ENCODE measurements around the gene ZBTB24.
A peak's percentile ranks its signal among the peaks of the same experiment; 100 is the strongest.
"Not testable (repeated sequence)": the region's sequence is repeated elsewhere in the genome, so short reads cannot be mapped to it uniquely, and the experiment has no call there.

Gene ZBTB24

GRCh38 chr6:109467696-109468095 lies 15.3 kb downstream of the ZBTB24 start:
- no peak for DNase-seq

DNA sequence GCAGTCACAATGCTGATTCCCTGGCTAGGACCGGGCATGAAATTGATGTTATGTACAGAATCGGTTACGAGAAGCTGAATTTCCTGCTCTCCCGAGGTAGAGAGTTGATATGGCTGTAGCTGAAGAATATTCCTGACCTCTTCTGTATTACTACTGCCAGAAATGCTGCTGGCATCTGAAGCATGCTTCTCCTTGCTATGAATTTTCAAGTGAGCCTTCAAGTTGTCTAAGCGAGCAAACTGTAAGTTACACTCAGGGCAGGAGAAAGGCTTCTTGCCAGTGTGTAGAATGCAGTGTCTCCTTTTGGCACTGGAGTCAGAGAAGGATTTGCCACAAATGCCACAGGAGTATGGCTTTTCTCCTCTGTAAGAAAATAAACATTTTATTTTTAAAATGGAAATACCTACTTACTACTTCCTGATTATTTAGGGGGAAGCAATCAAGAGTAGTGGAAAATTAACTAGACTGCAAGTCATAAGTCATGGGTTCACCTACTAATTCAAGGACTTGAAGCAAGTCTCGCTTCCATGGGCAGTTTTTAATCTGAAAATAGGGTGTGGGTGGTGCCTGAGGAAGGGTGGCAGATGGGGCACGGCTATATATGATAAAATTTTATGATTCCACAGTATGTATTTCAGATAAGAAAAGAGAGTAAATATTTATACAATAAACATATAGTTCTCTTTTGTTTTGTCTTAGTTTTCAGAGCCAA lies 16.7 kb downstream of the ZBTB24 start:
- DNase-seq = no peak

DNA sequence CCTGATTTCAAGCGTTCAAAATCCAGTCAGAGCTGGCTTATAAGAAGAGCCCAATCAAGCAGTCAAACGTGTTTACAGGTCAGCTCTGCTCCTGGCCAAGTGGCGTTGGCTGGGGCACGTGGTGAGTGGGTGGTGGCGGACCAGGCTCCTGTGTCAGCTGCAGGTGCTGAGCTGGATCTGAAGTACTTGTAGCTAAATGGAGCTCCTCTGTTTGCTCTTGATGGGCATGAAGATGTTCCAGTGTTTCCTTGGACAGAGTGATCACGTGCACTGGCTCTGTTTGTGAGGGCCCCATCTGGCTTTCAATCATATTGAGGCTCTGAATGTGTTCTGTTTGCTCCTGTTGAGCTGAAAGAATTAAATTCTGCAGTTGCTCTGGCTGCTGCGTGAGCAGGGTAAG lies 17.2 kb downstream of the ZBTB24 start:
- DNase-seq = no peak

- DNase-seq = no peak
Measured at GRCh38 chr6:109461733-109462526, 21.1 kb downstream of the ZBTB24 start.

DNA sequence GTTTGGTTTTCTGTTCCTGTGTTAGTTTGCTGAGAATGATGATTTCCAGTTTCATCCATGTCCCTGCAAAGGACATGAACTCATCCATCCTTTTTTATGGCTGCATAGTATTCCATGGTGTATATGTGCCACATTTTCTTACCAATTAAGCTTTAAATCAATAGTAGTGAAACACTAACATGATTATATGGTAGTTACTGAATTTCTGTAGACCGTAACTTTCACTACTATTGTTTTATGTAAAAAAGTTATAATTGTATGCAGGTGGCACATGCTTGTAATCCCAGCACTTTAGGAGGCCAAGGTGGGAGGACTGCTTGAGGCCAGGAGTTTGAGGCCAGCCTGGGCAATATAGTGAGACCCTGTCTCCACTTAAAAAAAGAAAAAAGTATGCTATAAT lies 21.8 kb downstream of the ZBTB24 start:
- not testable (repeated sequence) for DNase-seq

DNA sequence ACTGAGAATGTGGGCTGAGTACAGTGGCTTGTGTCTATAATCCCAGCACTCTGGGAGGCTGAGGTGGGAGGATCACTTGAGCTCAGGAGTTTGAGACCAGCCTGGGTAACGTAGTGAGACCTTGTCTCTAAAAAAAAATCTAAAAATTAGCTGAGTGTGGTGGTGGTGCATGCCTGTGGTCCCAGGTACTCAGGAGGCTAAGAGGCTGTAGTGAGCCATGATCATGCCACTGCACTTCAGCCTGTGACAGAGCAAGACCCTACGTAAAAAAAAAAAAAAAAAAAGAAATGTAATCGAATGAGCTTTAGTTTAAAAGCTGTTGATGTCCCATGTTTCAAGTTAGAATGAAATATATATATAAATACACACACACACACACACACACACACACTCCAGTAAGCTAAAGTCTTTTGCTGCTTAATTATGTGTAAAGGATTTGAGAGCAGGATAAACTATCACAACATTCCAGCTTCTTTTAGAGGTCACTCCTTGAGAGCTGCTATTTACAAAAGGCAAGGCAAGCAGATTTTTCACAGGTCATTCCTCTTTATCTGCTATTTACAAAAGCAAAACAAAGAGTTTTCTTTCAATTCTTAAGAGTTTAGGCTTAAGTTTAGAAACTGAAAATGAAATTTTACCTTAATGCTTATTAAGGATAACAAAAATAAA lies 22.7 kb downstream of the ZBTB24 start:
- no peak for DNase-seq

GRCh38 chr6:109458774-109459531 lies 24.1 kb downstream of the ZBTB24 start:
- peak; percentile 60 for DNase-seq

- DNase-seq = no peak
Measured at GRCh38 chr6:109457562-109457996, 25.4 kb downstream of the ZBTB24 start.

DNA sequence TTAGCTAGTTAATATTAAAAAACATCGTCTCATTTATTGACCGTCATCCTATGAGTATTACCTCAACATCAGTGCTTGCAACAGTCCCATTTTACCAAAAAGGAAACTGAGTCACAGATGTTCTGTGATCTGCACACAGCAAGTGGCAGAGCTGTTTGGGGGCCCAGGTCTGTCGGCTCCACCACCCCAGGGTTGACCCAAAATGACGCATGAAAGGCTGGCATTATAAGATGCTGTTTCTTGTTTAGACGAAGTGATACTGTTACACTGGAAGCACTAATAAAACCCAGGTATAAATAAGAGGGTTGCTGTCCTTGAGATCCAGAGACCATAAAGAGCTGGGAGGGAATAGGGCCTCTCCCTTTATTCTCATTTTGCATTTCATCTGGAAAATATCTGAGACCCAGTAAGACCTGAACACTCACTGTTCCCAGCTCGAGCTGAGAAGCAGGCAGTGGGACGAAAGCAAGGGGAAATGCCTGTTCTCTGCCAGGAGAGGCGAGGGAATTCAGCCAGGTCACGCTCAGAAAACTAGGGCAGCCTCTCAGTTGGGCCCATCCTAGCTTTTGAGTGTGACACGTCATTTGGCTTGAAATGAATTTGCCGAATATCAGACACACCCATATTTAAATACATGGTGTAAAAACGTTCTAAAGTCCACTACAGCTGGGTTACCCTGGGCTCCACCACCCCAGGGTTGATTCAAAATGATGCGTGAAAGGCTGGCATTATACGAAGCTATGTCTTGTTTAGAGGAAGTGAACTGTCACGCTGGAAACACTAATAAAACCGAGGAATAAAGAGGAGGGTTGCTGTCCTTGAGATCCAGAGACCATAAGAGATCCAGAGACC lies 26.1 kb downstream of the ZBTB24 start:
- DNase-seq = no peak

DNA sequence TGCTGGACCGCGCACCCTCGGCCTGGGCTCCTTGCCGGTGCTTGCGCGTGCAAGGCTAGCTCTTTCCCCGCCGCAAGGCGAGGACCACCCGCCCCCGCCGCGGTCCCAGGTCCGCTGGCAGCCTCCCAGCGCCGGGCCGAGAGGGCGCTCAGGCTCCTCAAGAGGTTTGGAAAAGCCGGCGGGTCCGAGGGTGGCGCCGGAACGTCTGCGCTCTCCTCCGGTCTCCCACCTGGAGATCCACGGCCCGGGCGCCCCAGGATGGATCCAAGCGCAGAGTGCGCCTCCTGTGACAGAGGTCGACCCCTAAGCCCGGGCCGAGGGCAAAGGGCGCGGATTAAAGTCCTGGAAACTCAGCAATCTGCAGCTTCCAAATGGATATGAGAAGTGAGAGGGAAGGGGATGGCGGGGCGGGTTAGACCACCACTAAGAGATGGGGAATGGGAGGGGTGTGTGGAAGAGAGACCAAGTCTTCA lies 26.9 kb downstream of the ZBTB24 start:
- DNase-seq = no peak

- DNase-seq = peak; percentile 80
Measured at GRCh38 chr6:109455437-109456110, 27.4 kb downstream of the ZBTB24 start, which contains the start of gene MICAL1. MICAL1 (minus strand) TSS chr6:109455772; CDS start chr6:109454196, 1,576 bp downstream.

DNA sequence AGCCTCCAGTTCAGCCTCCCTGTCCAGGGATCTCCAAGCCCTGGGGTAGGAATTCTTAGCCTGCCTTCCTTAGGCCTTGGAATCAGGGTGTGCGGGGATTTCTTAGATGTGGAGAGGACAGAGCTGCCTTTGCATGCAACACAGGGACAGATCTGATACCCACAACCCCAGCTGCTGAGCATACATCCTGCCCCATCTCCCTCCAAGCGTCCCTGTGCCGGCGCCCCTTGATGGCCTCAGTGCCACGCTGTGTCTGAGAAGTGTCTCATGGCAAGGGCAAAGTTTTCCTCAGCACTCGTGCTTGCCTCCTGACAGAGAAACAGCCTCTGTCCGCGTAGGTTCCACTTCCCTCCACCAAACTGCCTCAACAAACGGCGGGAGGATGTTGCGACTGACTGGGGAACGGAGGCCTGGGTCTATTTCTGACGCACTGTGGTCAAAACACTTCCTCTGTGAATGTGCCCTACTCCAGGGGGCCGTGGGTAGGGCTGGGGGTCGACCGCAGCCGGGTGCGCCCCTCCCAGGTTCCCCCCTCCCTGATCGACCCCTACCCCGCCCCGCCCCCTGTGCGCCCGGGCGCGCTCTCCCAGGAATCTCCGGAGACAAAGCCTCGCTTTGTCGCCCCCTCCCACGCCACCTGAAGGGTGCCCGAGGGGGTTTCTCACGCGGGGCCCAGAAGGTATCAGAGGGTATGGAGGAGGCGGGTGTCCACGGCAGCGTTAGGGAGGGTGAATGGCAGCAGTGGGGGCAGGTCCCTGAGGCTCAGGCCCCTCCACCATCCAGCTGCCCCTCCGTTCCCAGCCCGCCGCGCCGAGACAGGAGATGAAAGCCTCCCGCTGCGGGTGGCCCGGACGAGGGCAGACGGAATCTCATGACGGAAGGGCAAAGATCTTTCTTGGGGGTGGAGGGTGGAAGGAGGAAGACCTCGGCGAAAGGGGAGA lies 28.3 kb downstream of the ZBTB24 start:
- DNase-seq = peak; percentile 77

DNA sequence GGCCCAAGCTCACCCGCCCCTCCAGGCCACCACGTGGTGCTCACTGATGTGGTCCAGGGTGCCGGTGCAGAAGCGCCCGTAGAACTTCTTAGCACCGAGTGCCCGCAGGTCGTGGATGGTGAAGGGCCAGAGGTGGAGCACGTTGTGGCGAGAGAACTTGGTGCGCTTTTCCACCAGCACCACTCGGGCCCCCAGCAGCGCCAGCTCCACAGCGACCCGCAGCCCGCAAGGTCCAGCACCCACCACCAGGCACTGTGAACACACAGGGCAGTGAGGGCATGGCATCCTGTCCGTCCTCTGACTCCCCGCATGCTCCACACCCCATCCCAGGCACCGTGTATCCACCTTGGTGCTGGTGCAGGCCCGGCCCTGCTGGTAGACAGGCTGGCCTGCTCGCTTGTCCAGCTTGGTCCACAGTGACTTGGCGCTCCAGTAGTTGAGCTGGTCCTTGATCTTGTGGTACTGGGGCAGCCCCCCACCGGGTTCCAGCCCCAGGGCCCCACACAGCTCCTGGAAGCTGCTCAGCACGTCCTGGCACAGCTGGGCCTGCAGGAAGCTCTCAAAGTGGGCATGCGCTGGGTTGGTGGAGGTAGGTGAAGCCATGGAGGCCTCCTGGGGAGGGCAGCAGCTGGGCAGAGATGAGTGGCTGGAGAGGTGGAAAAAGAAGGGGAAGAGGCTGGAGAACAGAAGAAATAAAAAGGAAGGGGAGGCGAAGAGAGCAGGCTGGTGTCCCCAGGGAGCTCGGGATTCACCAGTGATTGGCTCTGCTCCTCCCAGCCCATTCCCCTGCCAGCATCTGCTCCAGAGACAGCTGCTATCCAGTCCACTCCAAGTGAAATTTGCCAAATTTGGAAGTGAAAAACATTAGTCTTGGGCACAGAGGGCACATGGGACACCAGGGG lies 29.2 kb downstream of the ZBTB24 start:
- DNase-seq = no peak

DNA sequence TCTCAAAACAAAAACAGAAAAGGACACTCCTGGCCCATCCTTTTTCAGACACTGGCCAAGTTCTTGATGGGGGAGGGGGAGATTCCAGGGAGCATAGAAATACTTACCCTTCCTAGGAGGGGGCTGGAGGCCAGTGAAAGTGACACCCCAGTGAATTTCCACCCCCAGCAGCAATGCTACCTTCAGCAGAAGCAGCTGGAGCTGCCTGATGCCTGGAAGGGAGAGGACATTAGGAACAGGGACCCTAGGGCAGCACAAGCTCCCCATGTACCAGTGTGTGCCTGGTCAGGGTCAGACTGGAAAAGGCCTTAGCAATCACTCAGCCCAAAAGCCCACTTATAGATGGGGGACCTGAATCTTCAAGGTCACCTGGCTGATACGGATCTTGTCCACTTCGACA lies 29.9 kb downstream of the ZBTB24 start:
- no peak for DNase-seq

GRCh38 chr6:109452181-109452580 lies 30.8 kb downstream of the ZBTB24 start:
- no peak for DNase-seq

GRCh38 chr6:109451376-109451775 lies 31.6 kb downstream of the ZBTB24 start:
- no peak for DNase-seq

GRCh38 chr6:109450801-109451200 lies 32.2 kb downstream of the ZBTB24 start:
- DNase-seq = no peak

DNA sequence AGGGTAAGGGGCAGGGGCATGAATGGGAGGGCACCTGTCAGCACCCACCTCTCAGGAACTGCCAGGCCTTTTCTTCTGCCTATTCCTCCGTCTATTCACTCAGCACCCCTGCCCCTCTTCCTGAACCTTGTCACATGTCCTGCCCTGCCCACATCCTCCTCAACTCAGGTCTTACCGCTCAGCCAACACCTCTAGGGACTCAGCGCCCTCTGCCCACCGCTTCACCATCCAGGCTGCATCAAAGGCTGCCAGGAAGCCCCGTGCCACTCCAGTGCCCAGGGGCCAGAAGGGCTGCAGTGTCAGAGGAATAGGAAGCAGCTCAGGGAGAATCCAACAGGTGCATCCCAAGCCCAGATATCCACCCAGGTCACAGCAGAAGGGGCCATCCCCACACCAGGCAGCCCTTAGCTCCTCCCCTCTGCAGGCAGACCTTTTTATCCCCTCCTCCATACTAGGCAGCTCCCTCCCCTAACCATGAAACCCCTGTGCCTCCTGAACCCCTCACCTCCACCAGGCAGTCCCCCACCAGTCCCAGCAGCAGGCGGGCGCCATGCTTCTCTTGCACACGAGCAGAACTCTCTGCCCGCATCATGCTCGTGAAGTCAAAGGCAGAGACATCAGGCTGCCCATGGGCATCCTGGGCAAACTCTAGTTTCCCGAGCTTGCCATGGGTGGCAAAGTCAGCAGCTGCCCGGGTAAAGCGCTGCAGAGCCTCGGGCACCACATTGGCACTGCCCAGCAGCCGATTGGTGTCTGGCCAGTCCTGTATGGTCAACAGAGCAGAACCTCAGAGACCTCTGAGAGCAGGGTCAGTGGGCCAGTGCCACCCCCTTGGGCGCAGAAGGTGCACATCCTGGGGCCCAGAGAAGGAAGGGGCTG lies 33.0 kb downstream of the ZBTB24 start:
- DNase-seq = peak; percentile 52

All from CD4-positive, alpha-beta T cell treated with Interleukin-21 for 1 hour (primary cell).